Peyer's patch (tissue), 4 donors: ENCODE results near the gene KRTAP10-5. TPM values are rescaled to one million over a fixed set of nuclear protein-coding genes. Genes with fewer than 3 reads are reported as not detected.
"Not testable (repeated sequence)": the region's sequence is repeated elsewhere in the genome, so short reads cannot be mapped to it uniquely, and the experiment has no call there.

ENCODE experiments used
- DNase-seq, 3 donors: peaks; one replicate each; pipeline ENCODE4 v3.0.0-alpha.2; 2017 to 2019
- H3K27ac ChIP-seq, 4 donors: fragments of 200-600 bp; sonication (generic); one replicate each; pipeline ENCODE4 v1.5.1; 2016 to 2019
- H3K27me3 ChIP-seq, 2 donors: fragments of 200-600 bp; sonication (generic); one replicate each; pipeline ENCODE4 v1.5.1; 2019
- H3K36me3 ChIP-seq, 3 donors: fragments of 200-600 bp; sonication (generic); one replicate each; pipeline ENCODE4 v1.5.1; 2016 to 2019
- H3K4me1 ChIP-seq, 4 donors: fragments of 200-600 bp; sonication (generic); one replicate each; pipeline ENCODE4 v1.5.1; 2016 to 2019
- H3K4me3 ChIP-seq, 4 donors: fragments of 200-600 bp; sonication (generic); 1 replicate in 3 of 4; 2 replicates in 1 of 4; pipeline ENCODE4 v1.5.1; 2016 to 2019; ENCODE audit warnings: mild to moderate bottlenecking in 1 of 4
- H3K9me3 ChIP-seq, 4 donors: fragments of 200-600 bp; sonication (generic); one replicate each; pipeline ENCODE4 v1.5.1; 2016 to 2019; ENCODE audit warnings: mild to moderate bottlenecking in 1 of 4
- POLR2A ChIP-seq, 2 donors: fragments of 450-650 bp; IDR thresholded peaks; one replicate each; pipeline ENCODE4 v1.5.1; 2017; ENCODE audit warnings: antibody characterized with exemption in 2 of 2, mild to moderate bottlenecking in 2 of 2, moderate library complexity in 2 of 2
- total RNA-seq, 4 donors: library from RNA; depleted of rRNA; stranded (reverse); fragments of >200 nt; gene quantifications; one replicate each; pipeline ENCODE4 v1.1.0, GENCODE V29; 2016
- TF ChIP-seq, protein P1 (sequence below), 6 experiments: fragments of 450-650 bp in 4 of 6; fragments of 200-600 bp in 2 of 6; sonication (generic) in 1 of 6; IDR thresholded peaks; one replicate each; pipeline ENCODE4 v1.5.1; 2017 to 2019; ENCODE audit warnings: antibody characterized with exemption in 6 of 6, mild to moderate bottlenecking in 3 of 6, moderate library complexity in 1 of 6

KRTAP10-5 gene
- total RNA-seq, 4 donors from 2014 or later, result not detected

DNA sequence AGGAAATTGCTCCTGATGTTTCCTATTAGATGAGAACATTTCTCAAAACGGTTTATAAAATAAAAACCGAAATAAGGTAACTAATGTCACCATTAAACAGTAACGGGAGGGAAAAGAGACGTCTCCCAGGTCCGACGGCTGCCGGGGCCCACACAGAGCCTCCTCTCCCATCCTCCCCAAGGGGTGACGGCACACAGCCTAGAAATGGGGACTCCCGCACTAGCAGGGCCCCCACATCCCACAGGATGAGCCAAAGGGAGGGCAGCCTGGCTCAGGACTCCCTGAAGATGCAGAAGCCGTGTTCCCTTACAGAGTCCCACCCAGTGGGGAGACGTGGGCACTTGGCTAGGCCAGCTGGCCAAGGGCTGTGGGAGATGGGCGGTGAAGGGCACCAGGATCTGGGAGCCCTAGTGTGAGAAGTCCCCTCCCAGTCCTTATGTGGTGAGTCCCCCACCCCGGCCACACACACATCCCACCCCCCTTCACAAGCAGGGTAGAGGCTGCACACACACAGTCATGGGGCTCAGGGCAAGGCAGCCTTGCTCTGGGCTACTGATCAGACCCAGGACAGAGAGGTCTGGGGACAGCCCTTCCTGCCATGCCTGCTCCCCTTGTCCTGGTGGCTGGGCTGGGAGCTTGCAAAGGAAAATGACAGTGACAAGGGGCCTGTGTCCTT is 25.1 kb downstream of the KRTAP10-5 start:
- no peaks in the 10 kb centered on the region for H3K27me3 ChIP-seq
- H3K36me3 ChIP-seq, result no peaks in the 10 kb centered on the region
- TF ChIP-seq, protein P1, sequence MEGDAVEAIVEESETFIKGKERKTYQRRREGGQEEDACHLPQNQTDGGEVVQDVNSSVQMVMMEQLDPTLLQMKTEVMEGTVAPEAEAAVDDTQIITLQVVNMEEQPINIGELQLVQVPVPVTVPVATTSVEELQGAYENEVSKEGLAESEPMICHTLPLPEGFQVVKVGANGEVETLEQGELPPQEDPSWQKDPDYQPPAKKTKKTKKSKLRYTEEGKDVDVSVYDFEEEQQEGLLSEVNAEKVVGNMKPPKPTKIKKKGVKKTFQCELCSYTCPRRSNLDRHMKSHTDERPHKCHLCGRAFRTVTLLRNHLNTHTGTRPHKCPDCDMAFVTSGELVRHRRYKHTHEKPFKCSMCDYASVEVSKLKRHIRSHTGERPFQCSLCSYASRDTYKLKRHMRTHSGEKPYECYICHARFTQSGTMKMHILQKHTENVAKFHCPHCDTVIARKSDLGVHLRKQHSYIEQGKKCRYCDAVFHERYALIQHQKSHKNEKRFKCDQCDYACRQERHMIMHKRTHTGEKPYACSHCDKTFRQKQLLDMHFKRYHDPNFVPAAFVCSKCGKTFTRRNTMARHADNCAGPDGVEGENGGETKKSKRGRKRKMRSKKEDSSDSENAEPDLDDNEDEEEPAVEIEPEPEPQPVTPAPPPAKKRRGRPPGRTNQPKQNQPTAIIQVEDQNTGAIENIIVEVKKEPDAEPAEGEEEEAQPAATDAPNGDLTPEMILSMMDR (IDR thresholded peaks at IDR 0.05), result no peak
- TF ChIP-seq POLR2A (IDR thresholded peaks at IDR 0.05), result no peak
- H3K4me3 ChIP-seq, result no peak overlapping the region
- H3K4me1 ChIP-seq, result no peaks in the 10 kb centered on the region
- H3K27ac ChIP-seq, result no peak overlapping the region
- H3K9me3 ChIP-seq, result no peaks in the 10 kb centered on the region
- DNase-seq, result peak in 1 of 3 donors; percentile 12

GRCh38 chr21:44552681-44553080 is 27.7 kb downstream of the KRTAP10-5 start:
- Histone ChIP-seq H3K4me1 (no peaks in the 10 kb centered on the region), H3K27me3 (no peaks in the 10 kb centered on the region), H3K27ac (no peak overlapping the region), H3K36me3 (no peaks in the 10 kb centered on the region), H3K4me3 (no peak overlapping the region), H3K9me3 (no peaks in the 10 kb centered on the region)
- TF ChIP-seq POLR2A (IDR thresholded peaks at IDR 0.05), result no peak
- TF ChIP-seq, protein P1 (IDR thresholded peaks at IDR 0.05), result no peak
- DNase-seq, result peak in 2 of 3 donors; percentile 7 to 32

DNA sequence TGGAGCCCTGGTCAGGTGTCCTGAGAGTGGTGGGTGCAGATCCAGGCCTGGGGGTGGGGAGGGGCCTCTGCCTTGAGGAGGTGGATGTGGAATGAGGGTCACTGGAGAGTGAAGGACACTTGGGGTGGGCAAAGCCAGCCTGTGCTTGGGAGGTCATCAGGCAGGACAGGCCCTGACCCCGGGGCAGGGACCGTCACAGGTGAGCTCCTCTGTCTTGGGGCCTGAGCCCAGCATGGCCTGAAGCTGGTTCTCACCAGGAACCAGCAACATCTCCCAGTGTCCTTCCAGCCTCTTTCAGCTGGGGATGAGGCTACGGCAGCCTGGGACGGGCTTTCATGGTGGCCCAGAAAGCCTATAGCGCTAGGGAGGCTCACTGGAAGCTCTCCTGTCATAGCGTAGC is 28.3 kb downstream of the KRTAP10-5 start:
- H3K36me3 ChIP-seq, result no peaks in the 10 kb centered on the region
- no peak for TF ChIP-seq POLR2A (IDR thresholded peaks at IDR 0.05)
- TF ChIP-seq, protein P1 (IDR thresholded peaks at IDR 0.05), result no peak
- H3K4me1 ChIP-seq, result no peaks in the 10 kb centered on the region
- peak in 2 of 3 donors; percentile 2 to 14 for DNase-seq
- no peaks in the 10 kb centered on the region for H3K9me3 ChIP-seq
- no peak overlapping the region for H3K27ac ChIP-seq
- no peak overlapping the region for H3K4me3 ChIP-seq
- H3K27me3 ChIP-seq, result no peaks in the 10 kb centered on the region

- H3K4me1 ChIP-seq, result no peaks in the 10 kb centered on the region
- no peaks in the 10 kb centered on the region for H3K9me3 ChIP-seq
- no peak within 1 kb of the TSS for H3K4me3 ChIP-seq
- TF ChIP-seq POLR2A (IDR thresholded peaks at IDR 0.05), result no peak
- TF ChIP-seq, protein P1 (IDR thresholded peaks at IDR 0.05), result no peak
- no peaks in the 10 kb centered on the region for H3K27me3 ChIP-seq
- DNase-seq, result peak in 2 of 3 donors; percentile 7 to 35
- no peaks in the 10 kb centered on the region for H3K36me3 ChIP-seq
- H3K27ac ChIP-seq, result no peak within 1 kb of the TSS
Measured at GRCh38 chr21:44551340-44551961, 29.0 kb downstream of the KRTAP10-5 start, which contains the start of gene KRTAP10-2. KRTAP10-2 (minus strand) TSS chr21:44551505; CDS start chr21:44551458, 47 bp downstream.

DNA sequence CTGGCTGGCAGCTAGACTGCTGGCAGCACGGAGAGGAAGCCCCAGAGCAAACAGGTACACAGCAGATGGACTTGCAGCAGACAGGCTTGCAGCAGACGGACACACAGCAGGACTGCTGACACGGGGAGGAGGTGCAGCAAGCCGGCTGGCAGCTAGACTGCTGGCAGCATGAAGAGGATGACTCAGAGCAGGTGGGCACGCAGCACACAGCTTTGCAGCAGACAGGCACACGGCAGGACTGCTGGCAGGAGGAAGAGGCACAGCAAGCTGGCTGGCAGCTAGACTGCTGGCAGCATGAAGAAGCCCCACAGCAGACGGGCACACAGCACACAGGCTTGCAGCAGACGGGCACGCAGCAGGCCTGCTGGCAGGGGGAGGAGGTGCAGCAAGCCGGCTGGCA is 29.6 kb downstream of the KRTAP10-5 start:
- H3K9me3 ChIP-seq, result no peaks in the 10 kb centered on the region
- DNase-seq, result peak in 1 of 3 donors; percentile 15
- no peak overlapping the region for H3K27ac ChIP-seq
- no peaks in the 10 kb centered on the region for H3K4me1 ChIP-seq
- TF ChIP-seq, protein P1 (IDR thresholded peaks at IDR 0.05), result no peak
- TF ChIP-seq POLR2A (IDR thresholded peaks at IDR 0.05), result no peak
- no peaks in the 10 kb centered on the region for H3K36me3 ChIP-seq
- no peaks in the 10 kb centered on the region for H3K27me3 ChIP-seq
- no peak overlapping the region for H3K4me3 ChIP-seq

DNA sequence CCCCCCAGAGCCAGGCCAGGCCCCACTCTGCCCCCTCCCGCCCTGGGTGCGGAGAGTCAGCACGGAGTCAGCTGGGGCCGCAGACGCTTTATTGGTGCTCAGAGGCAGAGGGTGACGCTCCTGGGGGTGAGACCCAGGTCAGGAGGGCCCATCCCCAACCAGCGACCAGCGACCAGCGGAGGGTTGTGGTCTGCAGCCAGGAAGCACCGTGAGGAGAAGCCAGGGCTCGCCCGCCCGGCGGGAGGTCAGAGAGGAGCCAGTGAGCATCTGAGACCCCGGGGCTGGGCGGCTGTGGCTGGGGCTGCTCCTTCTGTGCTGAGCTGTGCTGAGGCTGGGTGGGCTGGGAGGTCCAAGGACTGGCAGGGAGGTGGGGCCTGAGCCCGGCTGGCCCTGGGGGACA is 30.1 kb downstream of the KRTAP10-5 start:
- not testable (repeated sequence) for H3K36me3 ChIP-seq, H3K9me3 ChIP-seq, H3K27me3 ChIP-seq, H3K27ac ChIP-seq, H3K4me1 ChIP-seq, H3K4me3 ChIP-seq
- peak in 2 of 3 donors; percentile 9 to 19 for DNase-seq
